Loucy (cell line): Measurements from ENCODE around the gene HAP1.
"Not testable (repeated sequence)": the region's sequence is repeated elsewhere in the genome, so short reads cannot be mapped to it uniquely, and the experiment has no call there.

Experiments used
- H2AFZ ChIP-seq: fragments of 200-600 bp; sonication (generic); 2 replicates; pipeline ENCODE4 v1.6.0; 2016; ENCODE audit warnings: antibody characterized with exemption, mild to moderate bottlenecking, low read length, moderate library complexity
- H3F3A ChIP-seq: fragments of 200-600 bp; 2 replicates; pipeline ENCODE4 v1.6.0; 2016; ENCODE audit warnings: antibody characterized with exemption, low read depth, mild to moderate bottlenecking
- H3K27me3 ChIP-seq: fragments of 200-600 bp; sonication (generic); 2 replicates; pipeline ENCODE4 v1.6.1; 2014; ENCODE audit warnings: low read length, mild to moderate bottlenecking; ENCODE audit not compliant: insufficient read depth, poor library complexity, severe bottlenecking
- H3K36me3 ChIP-seq: fragments of 200-600 bp; sonication (generic); 2 replicates; pipeline ENCODE4 v1.6.1; 2016; ENCODE audit warnings: low read length; ENCODE audit not compliant: insufficient read depth
- H3K4me1 ChIP-seq: fragments of 200-600 bp; sonication (generic); 2 replicates; pipeline ENCODE4 v1.5.1; 2014; ENCODE audit warnings: low read length, mild to moderate bottlenecking; ENCODE audit not compliant: insufficient read depth, poor library complexity, severe bottlenecking
- H3K4me2 ChIP-seq: fragments of 200-600 bp; sonication (generic); 2 replicates; pipeline ENCODE4 v1.6.0; 2014; ENCODE audit warnings: antibody characterized with exemption, low read length, low read depth, mild to moderate bottlenecking; ENCODE audit not compliant: poor library complexity, severe bottlenecking
- H3K4me3 ChIP-seq: fragments of 200-600 bp; sonication (generic); 2 replicates; pipeline ENCODE4 v1.5.1; 2014; ENCODE audit warnings: low read length, mild to moderate bottlenecking, mixed read lengths; ENCODE audit not compliant: poor library complexity, severe bottlenecking
- H3K79me2 ChIP-seq: fragments of 200-600 bp; sonication (generic); 2 replicates; pipeline ENCODE4 v1.6.1; 2014; ENCODE audit warnings: low read length; ENCODE audit not compliant: insufficient read depth
- H3K9ac ChIP-seq: fragments of 200-600 bp; sonication (generic); 2 replicates; pipeline ENCODE4 v1.6.0; 2014; ENCODE audit warnings: mild to moderate bottlenecking, low read depth, low read length, moderate library complexity; ENCODE audit not compliant: poor library complexity, severe bottlenecking
- H3K9me2 ChIP-seq: fragments of 200-600 bp; sonication (generic); replicated peaks from 2 replicates; pipeline ENCODE4 v1.6.1; 2016; ENCODE audit warnings: low read depth, low read length, mixed read lengths
- H3K9me3 ChIP-seq: fragments of 200-600 bp; sonication (generic); 2 replicates; pipeline ENCODE4 v1.6.1; 2014; ENCODE audit warnings: mild to moderate bottlenecking, antibody characterized with exemption, low read length, low read depth; ENCODE audit not compliant: insufficient read depth
- H4K20me1 ChIP-seq: fragments of 200-600 bp; sonication (generic); 2 replicates; pipeline ENCODE4 v1.6.0; 2014; ENCODE audit warnings: antibody characterized with exemption, low read length, mild to moderate bottlenecking; ENCODE audit not compliant: insufficient read depth, poor library complexity, severe bottlenecking
- CTCF ChIP-seq: fragments of 200-600 bp; sonication (generic); conservative IDR thresholded peaks from 2 replicates; pipeline ENCODE4 v1.5.1; 2014; ENCODE audit warnings: mild to moderate bottlenecking, antibody characterized with exemption, low read length
- EZH2phosphoT487 ChIP-seq: fragments of 200-600 bp; IDR thresholded peaks from 2 replicates; pipeline ENCODE4 v1.6.1; 2018; ENCODE audit warnings: antibody characterized with exemption, mild to moderate bottlenecking, moderate library complexity, borderline replicate concordance

The HAP1 gene

GRCh38 chr17:41779954-41780353 lies 45.5 kb upstream of the HAP1 start:
- Histone ChIP-seq H3K9me3 (no peaks in the 10 kb centered on the region), H3K9me2 (no peaks in the 10 kb centered on the region), H3F3A (no peaks in the 10 kb centered on the region), H2AFZ (no peak overlapping the region), H3K9ac (no peak overlapping the region), H3K4me2 (no peak overlapping the region), H3K79me2 (peaks cover 91% of the 10 kb centered on the region), H3K36me3 (peaks cover 12% of the 10 kb centered on the region; the same call in 1 of the 2 replicates), H4K20me1 (peaks cover 66% of the 10 kb centered on the region), H3K27me3 (no peaks in the 10 kb centered on the region), H3K4me1 (peaks cover 34% of the 10 kb centered on the region), H3K4me3 (no peak overlapping the region)
- TF ChIP-seq EZH2phosphoT487 (no peak), CTCF (no peak)

GRCh38 chr17:41777574-41778188 lies 43.2 kb upstream of the HAP1 start:
- Histone ChIP-seq H3K4me2 (no peak overlapping the region), H3K27me3 (no peaks in the 10 kb centered on the region), H3K9me2 (no peaks in the 10 kb centered on the region), H2AFZ (no peak overlapping the region), H3K79me2 (peaks cover 88% of the 10 kb centered on the region), H3F3A (no peaks in the 10 kb centered on the region), H3K9me3 (no peaks in the 10 kb centered on the region), H3K36me3 (peaks cover 14% of the 10 kb centered on the region; the same call in 1 of the 2 replicates), H4K20me1 (peaks cover 61% of the 10 kb centered on the region), H3K4me1 (peaks cover 16% of the 10 kb centered on the region), H3K4me3 (no peak overlapping the region), H3K9ac (no peak overlapping the region)
- no peak for TF ChIP-seq CTCF
- no peak for TF ChIP-seq EZH2phosphoT487

- Histone ChIP-seq H3K4me2 (no peak overlapping the region), H3K4me1 (peaks cover 11% of the 10 kb centered on the region), H3K9me2 (no peaks in the 10 kb centered on the region), H3K9ac (no peak overlapping the region), H3K27me3 (no peaks in the 10 kb centered on the region), H3F3A (no peaks in the 10 kb centered on the region), H4K20me1 (peaks cover 61% of the 10 kb centered on the region), H3K4me3 (no peak overlapping the region), H3K9me3 (no peaks in the 10 kb centered on the region), H3K36me3 (peaks cover 18% of the 10 kb centered on the region; the same call in 1 of the 2 replicates), H2AFZ (no peak overlapping the region), H3K79me2 (peaks cover 87% of the 10 kb centered on the region)
- TF ChIP-seq CTCF (no peak), EZH2phosphoT487 (no peak)
These were observed 42.7 kb upstream of the HAP1 start for GRCh38 chr17:41777157-41777573.

- H3K4me3 ChIP-seq, H3K9me2 ChIP-seq, H3K4me1 ChIP-seq, H3K9ac ChIP-seq, H3F3A ChIP-seq, H2AFZ ChIP-seq, H3K27me3 ChIP-seq, H3K4me2 ChIP-seq, H3K9me3 ChIP-seq: not testable (repeated sequence)
- Histone ChIP-seq H3K36me3 (peaks cover 26% of the 10 kb centered on the region; the same call in 1 of the 2 replicates), H4K20me1 (peaks cover 59% of the 10 kb centered on the region), H3K79me2 (peaks cover 80% of the 10 kb centered on the region)
These were observed 41.9 kb upstream of the HAP1 start for GRCh38 chr17:41776262-41776900.
